C4-2B (cell line): Measurements from ENCODE around the gene PRSS1.
"Not testable (repeated sequence)": the region's sequence is repeated elsewhere in the genome, so short reads cannot be mapped to it uniquely, and the experiment has no call there.

ENCODE experiments used
- CTCF ChIP-seq: fragments of 450-650 bp; conservative IDR thresholded peaks from 2 replicates; pipeline ENCODE4 v1.5.1; 2017; ENCODE audit warnings: mild to moderate bottlenecking
- ZFX ChIP-seq: fragments of 450-650 bp; IDR thresholded peaks from 2 replicates; pipeline ENCODE4 v1.6.1; 2017

DNA sequence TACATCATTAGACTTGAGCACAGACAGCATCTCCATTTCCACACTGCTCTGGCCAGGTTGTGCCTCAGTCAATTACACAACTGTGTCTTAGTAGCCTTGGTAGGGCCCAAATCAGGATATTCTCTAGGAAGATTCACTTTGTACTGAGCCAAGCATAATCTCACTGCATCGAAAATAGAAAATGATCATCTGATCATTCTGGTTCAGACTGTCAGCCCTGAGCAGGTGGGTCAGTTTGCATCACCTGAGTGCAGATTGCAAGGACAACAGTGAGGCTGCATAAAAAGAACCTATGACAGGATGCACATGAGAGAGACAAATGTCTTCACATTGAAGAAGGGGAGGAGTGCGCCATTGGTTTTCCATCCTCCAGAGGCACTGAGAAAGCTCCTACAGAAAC is 862 bp upstream of the PRSS1 start:
- TF ChIP-seq CTCF, ZFX: not testable (repeated sequence)
